Heart right ventricle (tissue), 16 donors: Measurements from ENCODE around the gene FGF3. TPM values are rescaled to one million over a fixed set of nuclear protein-coding genes. Genes with fewer than 3 reads are reported as not detected.

ENCODE experiments used
- ATAC-seq, 8 donors: fragments of 200-7000 bp; cut with Tn5 transposase; one replicate each; pipeline ENCODE4 v1.9.1; 2020; ENCODE audit warnings: mild to moderate bottlenecking in 8 of 8, moderate library complexity in 8 of 8, moderate number of reproducible peaks in 1 of 8
- DNase-seq, 2 donors: peaks; one replicate each; pipeline ENCODE4 v3.0.0-alpha.2; 2020
- H3K27ac ChIP-seq, 10 donors: fragments of 200-600 bp; sonication (generic) in 2 of 10; one replicate each; pipeline versions ENCODE4 v1.5.0 to v1.8.0; 2020 to 2022; ENCODE audit warnings: mild to moderate bottlenecking in 3 of 10
- H3K27me3 ChIP-seq, 7 donors: fragments of 200-600 bp; one replicate each; pipeline ENCODE4 v1.8.0; 2021 to 2022; ENCODE audit warnings: mild to moderate bottlenecking in 2 of 7
- H3K36me3 ChIP-seq, 9 donors: fragments of 200-600 bp; sonication (generic) in 1 of 9; one replicate each; pipeline versions ENCODE4 v1.5.0 to v1.8.0; 2020 to 2022; ENCODE audit warnings: mild to moderate bottlenecking in 2 of 9
- H3K4me1 ChIP-seq, 9 donors: fragments of 200-600 bp; sonication (generic) in 1 of 9; one replicate each; pipeline versions ENCODE4 v1.5.0 to v1.8.0; 2020 to 2022; ENCODE audit warnings: mild to moderate bottlenecking in 4 of 9
- H3K4me3 ChIP-seq, 10 donors: fragments of 200-600 bp; sonication (generic) in 2 of 10; one replicate each; pipeline versions ENCODE4 v1.5.0 to v1.8.0; 2020 to 2022; ENCODE audit warnings: mild to moderate bottlenecking in 7 of 10, moderate library complexity in 2 of 10
- H3K9me3 ChIP-seq, 11 donors: fragments of 200-600 bp in 10 of 11; sonication (generic) in 2 of 11; one replicate each; pipeline versions ENCODE4 v1.5.0 to v1.8.0; 2013 to 2022; ENCODE audit warnings: mild to moderate bottlenecking in 2 of 11, control low read depth in 1 of 11, moderate library complexity in 1 of 11
- CTCF ChIP-seq, 9 donors: fragments of 200-600 bp; sonication (generic) in 2 of 9; IDR thresholded peaks; one replicate each; pipeline versions ENCODE4 v1.5.0 to v1.8.0; 2021 to 2022; ENCODE audit warnings: antibody characterized with exemption in 9 of 9, mild to moderate bottlenecking in 5 of 9, moderate library complexity in 1 of 9
- WGBS, 2 donors: extraction: QIAGEN DNeasy Blood & Tissue Kit; methylation state at CpG; one replicate each; pipeline ENCODE4 v1.1.7; 2013; ENCODE audit warnings: inconsistent platforms in 1 of 2; 5-methylcytosine and 5-hydroxymethylcytosine counted together
- intact Hi-C, 10 donors: fragments of 100-400 bp; cut with DNase I; formaldehyde crosslinking; loops; one replicate each; pipeline versions ENCODE4 v1.11.1 to v1.14.2; 2022
- polyA plus RNA-seq, 2 donors: library from polyadenylated mRNA; stranded (reverse); fragments of 200-250 nt; gene quantifications; one replicate each; pipeline ENCODE4 v1.2.3, GENCODE V29; 2013
- total RNA-seq, 10 donors: library from RNA; stranded (reverse); fragmentation: NEBNext Ultra II Directional in 3 of 10; extraction: Animal tissue kit (Norgen Biotek cat#: 25700) in 3 of 10; gene quantifications; one replicate each; pipeline versions ENCODE4 v1.2.1 to v1.2.4, GENCODE V29; 2021 to 2023
- donor health status: Arrhythmogenic right ventricular cardiomyopathy.
- donor health status: ischemic (EF 13 %, LVEDD 7.1; RV severe dilation, severe dysfunction).
- donor health status: healthy with polysubstance abuse.
- donor health status: DM: no; HTN: yes; CAD: no.
- donor health status: DM: no; HTN: no; CAD: no.
- donor health status: ischemic (EF 25% LVEDD 6.9; RV normal size, moderate dysfunction).
- donor health status: ischemic (EF 25% LVEDD 5.7; RV mildly dilated, moderate dysfunction).
- donor health status: healthy.
- donor health status: DM: yes; HTN: yes; CAD: no.
- donor health status: Ischemic cardiomyopathy.
- donor health status: ischemic (EF 35%, LVEDD 5.7; RV mildly dilated, moderate dysfunction).
- donor health status: nonischemic (EF 11% LVEDD 7.7; RV severe dilation, severe dysfunction).
- donor health status: DM: yes; HTN: yes; CAD: no.
- donor health status: PGD.
- donor health status: ischemic (EF 29% LVEDD 5.4; RV normal size, mild dysfunction).
- donor health status: nonischemic (EF 23%, LVEDD 6.1; RV moderate dilation, normal function).

The FGF3 gene
- total and polyA plus RNA-seq, 12 donors, result not detected

- intact Hi-C loops, result no loop called here
- no peak overlapping the region for H3K27ac ChIP-seq
- no peak for DNase-seq
- no peak for TF ChIP-seq CTCF (IDR thresholded peaks at IDR 0.05)
- no peaks in the 10 kb centered on the region for H3K4me1 ChIP-seq
- WGBS, 2 donors, result 40 to 57% methylated on average over 1 of the region's 1 CpG
- no peaks in the 10 kb centered on the region for H3K36me3 ChIP-seq
- no peaks in the 10 kb centered on the region for H3K9me3 ChIP-seq
- no peak overlapping the region for H3K4me3 ChIP-seq
- H3K27me3 ChIP-seq, result peaks cover 0 to 40% (median 17%) of the 10 kb centered on the region in 7 donors
- no peak for ATAC-seq
Observed at GRCh38 chr11:69843529-69843921, 24.3 kb upstream of the FGF3 start.

- H3K36me3 ChIP-seq, result no peaks in the 10 kb centered on the region
- no peak overlapping the region for H3K4me3 ChIP-seq
- intact Hi-C loops, result no loop called here
- ATAC-seq (no peak), DNase-seq (no peak)
- H3K9me3 ChIP-seq, result no peaks in the 10 kb centered on the region
- WGBS, 2 donors, result 50 to 59% methylated on average over 7 of the region's 7 CpGs
- H3K27me3 ChIP-seq, result peaks cover 0 to 40% (median 17%) of the 10 kb centered on the region in 7 donors
- TF ChIP-seq CTCF (IDR thresholded peaks at IDR 0.05), result no peak
- no peak overlapping the region for H3K27ac ChIP-seq
- H3K4me1 ChIP-seq, result no peaks in the 10 kb centered on the region
Observed at GRCh38 chr11:69842746-69843528, 23.7 kb upstream of the FGF3 start.

- no peak overlapping the region for H3K27ac ChIP-seq
- H3K4me3 ChIP-seq, result no peak overlapping the region
- H3K4me1 ChIP-seq, result no peaks in the 10 kb centered on the region
- H3K27me3 ChIP-seq, result peaks cover 0 to 48% (median 17%) of the 10 kb centered on the region in 7 donors
- H3K36me3 ChIP-seq, result no peaks in the 10 kb centered on the region
- peak in 6 of 9 donors; percentile 15 to 38 (median 30) for TF ChIP-seq CTCF (IDR thresholded peaks at IDR 0.05)
- intact Hi-C loops, result no loop called here
- ATAC-seq (no peak), DNase-seq (no peak)
- WGBS, 2 donors, result 63 to 64% methylated on average over 13 of the region's 13 CpGs
- H3K9me3 ChIP-seq, result no peaks in the 10 kb centered on the region
Observed at GRCh38 chr11:69841859-69842698, 22.9 kb upstream of the FGF3 start.

- 65 to 82% methylated on average over 4 of the region's 4 CpGs for WGBS, 2 donors
- peaks cover 0 to 55% (median 24%) of the 10 kb centered on the region in 7 donors for H3K27me3 ChIP-seq
- no peak for TF ChIP-seq CTCF (IDR thresholded peaks at IDR 0.05)
- no peak for DNase-seq
- intact Hi-C loops, result no loop called here
- H3K4me3 ChIP-seq, result no peak overlapping the region
- no peak overlapping the region for H3K27ac ChIP-seq
- no peak for ATAC-seq
- no peaks in the 10 kb centered on the region for H3K9me3 ChIP-seq
- H3K36me3 ChIP-seq, result no peaks in the 10 kb centered on the region
- H3K4me1 ChIP-seq, result no peaks in the 10 kb centered on the region
Observed at GRCh38 chr11:69841170-69841858, 22.1 kb upstream of the FGF3 start.
